Posterior cingulate gyrus (tissue), 11 donors: Measurements from ENCODE around the gene SGK2.
"Not testable (repeated sequence)": the region's sequence is repeated elsewhere in the genome, so short reads cannot be mapped to it uniquely, and the experiment has no call there.

Source experiments
- DNase-seq, 10 donors: peaks; one replicate each; pipeline versions ENCODE4 v3.0.0 to v3.0.0-alpha.2; 2020 to 2021; ENCODE audit warnings: mixed read lengths in 3 of 10
- intact Hi-C: fragments of 100-400 bp; cut with DNase I; formaldehyde crosslinking; loops from one replicate; pipeline ENCODE4 v1.15.1; 2023

SGK2 gene

DNA sequence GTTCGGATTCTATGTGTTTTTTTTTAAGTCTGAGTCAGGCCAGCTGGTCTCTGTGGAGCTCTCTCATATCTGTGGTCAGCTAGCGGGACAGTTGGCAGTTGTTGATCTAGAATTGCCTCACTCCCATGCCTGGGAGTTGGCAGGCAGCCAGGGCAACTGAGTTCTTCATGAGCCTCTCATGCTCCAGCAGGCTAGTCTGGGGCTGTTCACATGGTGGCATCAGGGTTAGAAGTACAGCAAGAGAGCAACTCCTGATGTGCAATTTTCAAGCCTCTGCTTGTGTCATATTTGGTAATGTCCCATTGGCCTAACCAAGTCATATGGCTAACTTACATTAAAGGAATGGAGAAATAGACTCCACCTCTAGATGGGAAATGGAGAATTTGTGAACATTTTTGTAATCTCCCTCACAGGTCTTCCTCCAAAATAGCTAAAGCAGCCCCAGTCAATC, 25.2 kb downstream of the SGK2 start:
- intact Hi-C loops: no loop called here
- DNase-seq: peak; percentile 48 to 97 (median 76)

GRCh38 chr20:43584448-43585136, 25.8 kb downstream of the SGK2 start:
- DNase-seq: peak in 2 of 10 donors; percentile 6 to 7
- intact Hi-C loops: no loop called here

DNA sequence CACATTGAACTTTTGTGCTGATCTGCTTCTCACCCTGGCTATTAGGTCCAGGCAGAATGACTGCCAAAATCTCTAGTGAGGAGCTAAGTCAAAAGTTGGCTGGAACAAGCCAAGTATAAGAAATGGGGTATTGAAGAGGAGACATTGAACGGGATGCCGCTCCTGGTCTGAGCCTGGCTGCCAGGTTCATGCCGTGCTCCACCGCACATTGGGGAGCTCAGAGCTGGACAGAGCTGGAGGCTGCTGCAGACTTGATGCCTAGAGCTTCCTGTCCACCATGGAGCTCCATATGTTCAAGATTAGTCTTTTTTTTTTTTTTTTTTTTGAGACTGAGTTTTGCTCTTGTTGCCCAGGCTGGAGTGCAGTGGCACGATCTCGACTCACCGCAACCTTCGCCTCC, 27.8 kb downstream of the SGK2 start:
- DNase-seq: peak in 2 of 10 donors; percentile 35 to 40
- intact Hi-C loops: no loop called here

GRCh38 chr20:43588526-43588925, 29.7 kb downstream of the SGK2 start:
- intact Hi-C loops: not testable (repeated sequence)
- DNase-seq: peak in 1 of 10 donors; percentile 19

GRCh38 chr20:43590036-43590391, 31.2 kb downstream of the SGK2 start:
- intact Hi-C loops: loop anchor here (2.0 kb wide), 4 partner anchors 25 to 131 kb away; no protein-coding TSS in a partner anchor
- DNase-seq: peak in 8 of 10 donors; percentile 15 to 87 (median 35)

- intact Hi-C loops: loop anchor here (2.0 kb wide), 4 partner anchors 26 to 132 kb away; no protein-coding TSS in a partner anchor
- DNase-seq: peak; percentile 89 to 99 (median 92)
These were observed 31.8 kb downstream of the SGK2 start, which contains the start of gene IFT52 for GRCh38 chr20:43590392-43591303. Gene IFT52 (plus strand): TSS chr20:43590937. CDS start chr20:43594699, 3,762 bp downstream.

DNA sequence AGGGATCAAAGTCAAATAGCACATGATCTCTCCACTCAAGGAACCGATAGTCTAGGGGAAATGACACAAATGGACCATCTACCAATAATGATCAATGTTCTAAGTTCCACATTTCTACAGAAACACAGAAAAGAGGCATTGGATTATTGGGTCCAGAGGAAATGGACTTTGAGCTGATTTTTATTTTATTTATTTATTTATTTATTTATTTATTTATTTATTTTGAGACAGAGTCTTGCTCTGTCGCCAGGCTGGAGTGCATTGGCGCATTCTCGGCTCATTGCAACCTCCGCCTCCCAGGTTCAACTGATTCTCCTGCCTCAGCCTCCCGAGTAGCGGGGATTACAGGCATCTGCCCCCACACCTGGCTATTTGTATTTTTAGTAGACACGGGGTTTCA, 43.1 kb downstream of the SGK2 start:
- peak in 1 of 10 donors; percentile 22 for DNase-seq
- intact Hi-C loops: not testable (repeated sequence)

- DNase-seq: no peak
- intact Hi-C loops: no loop called here
These were observed 44.3 kb downstream of the SGK2 start for GRCh38 chr20:43603124-43603523.

DNA sequence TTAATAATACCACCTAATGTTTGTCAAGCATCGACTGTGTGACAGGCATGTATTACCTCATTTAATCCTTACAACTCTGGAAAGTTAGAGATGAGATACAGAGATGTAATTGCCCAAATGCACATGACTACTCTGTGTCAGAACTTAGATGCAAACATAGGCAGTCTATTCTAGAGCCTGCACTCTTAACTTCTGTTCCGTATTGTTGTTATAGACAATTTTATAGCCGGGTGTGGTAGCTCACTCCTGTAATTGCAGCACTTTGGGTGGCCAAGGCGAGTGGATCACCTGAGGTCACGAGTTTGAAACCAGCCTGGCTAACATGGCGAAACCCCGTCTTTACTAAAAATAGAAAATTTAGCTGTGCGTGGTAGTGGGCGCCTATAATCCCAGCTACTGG, 46.9 kb downstream of the SGK2 start:
- intact Hi-C loops: no loop called here
- no peak for DNase-seq

DNA sequence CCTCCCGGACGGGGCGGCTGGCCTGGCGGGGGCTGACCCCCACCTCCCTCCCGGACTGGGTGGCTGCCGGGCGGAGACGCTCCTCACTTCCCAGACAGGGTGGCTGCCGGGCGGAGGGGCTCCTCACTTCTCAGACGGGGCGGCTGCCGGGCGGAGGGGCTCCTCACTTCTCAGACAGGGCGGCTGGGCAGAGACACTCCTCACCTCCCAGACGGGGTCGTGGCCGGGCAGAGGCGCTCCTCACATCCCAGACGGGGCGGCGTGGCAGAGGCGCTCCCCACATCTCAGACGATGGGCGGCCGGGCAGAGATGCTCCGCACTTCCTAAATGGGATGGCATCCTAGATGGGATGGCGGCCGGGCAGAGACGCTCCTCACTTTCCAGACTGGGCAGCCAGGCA, 48.5 kb downstream of the SGK2 start:
- intact Hi-C loops, DNase-seq: not testable (repeated sequence)

GRCh38 chr20:43631598-43631997, 72.8 kb downstream of the SGK2 start:
- DNase-seq: no peak
- intact Hi-C loops: no loop called here
